K562 (cell line): Measurements from ENCODE around the gene USP48. TPM values are rescaled to one million over a fixed set of nuclear protein-coding genes. Genes with fewer than 3 reads are reported as not detected.

ENCODE experiments used
- ATAC-seq: fragments of 200-7000 bp; cut with Tn5 transposase; 3 replicates; pipeline ENCODE4 v1.9.1; 2020; ENCODE audit warnings: moderate library complexity
- BruUV-seq: library from RNA; stranded (reverse); fragments of 400-500 nt; replicated peaks from 2 replicates; lab custom pipeline; 2021; lab: Mats Ljungman, UMichigan
- CTCF ChIA-PET: fragments of 300-600 bp; formaldehyde crosslinking; extraction: SDS; loops from one replicate; lab custom pipeline; 2021; ENCODE audit warnings: low intra/inter-chr PET ratio; lab: Yijun Ruan, JAX
- POLR2A ChIA-PET: fragments of 300-600, 350-650 bp; sonication (Branson Sonifier 250); formaldehyde crosslinking; extraction: SDS; loops from one replicate; lab custom pipeline; 2021; ENCODE audit warnings: antibody characterized with exemption, inconsistent platforms; lab: Yijun Ruan, JAX
- DNase-seq, 4 experiments: peaks; one replicate each; pipeline versions ENCODE4 v3.0.0 to v3.0.0-alpha.2; 2011 to 2018; ENCODE audit warnings: low spot score in 3 of 4, mixed read lengths in 3 of 4; ENCODE audit errors: extremely low read depth in 1 of 4
- FAIRE-seq: peaks from 2 replicates; lab custom pipeline; 2011; peaks lifted over from hg19 to GRCh38; lab: Jason Lieb, UNC
- H2AFZ ChIP-seq: 2 replicates; pipeline ENCODE4 v1.6.0; 2011; ENCODE audit warnings: low read depth, low read length, control low read depth, inconsistent platforms
- H3K27ac ChIP-seq: fragments of 200-600 bp; 3 replicates; pipeline ENCODE4 v1.8.0; 2011; ENCODE audit warnings: low read depth, mild to moderate bottlenecking, control low read depth, inconsistent platforms, low read length, moderate library complexity, mixed read lengths; ENCODE audit errors: extremely low read depth
- H3K27me3 ChIP-seq, 2 experiments: fragments of 300-600 bp in 1 of 2; 2 replicates in 1 of 2; 3 replicates in 1 of 2; pipeline versions ENCODE4 v1.6.0 to v1.8.0; 2011; ENCODE audit warnings: inconsistent platforms in 2 of 2, low read length in 2 of 2, mild to moderate bottlenecking in 1 of 2, mixed read lengths in 1 of 2, moderate library complexity in 1 of 2; ENCODE audit not compliant: control insufficient read depth in 2 of 2, insufficient read depth in 2 of 2
- H3K36me3 ChIP-seq: fragments of 300-600 bp; 3 replicates; pipeline ENCODE4 v1.8.0; 2011; ENCODE audit warnings: mild to moderate bottlenecking, low read length, inconsistent platforms; ENCODE audit not compliant: control insufficient read depth, insufficient read depth
- H3K4me1 ChIP-seq, 2 experiments: fragments of 200-600 bp in 1 of 2; replicated peaks in 1 of 2; 2 replicates in 1 of 2; 3 replicates in 1 of 2; pipeline versions ENCODE4 v1.5.1 to v1.8.0; 2011; ENCODE audit warnings: inconsistent platforms in 2 of 2, low read length in 2 of 2, mild to moderate bottlenecking in 1 of 2, mixed read lengths in 1 of 2, moderate library complexity in 1 of 2; ENCODE audit not compliant: control insufficient read depth in 2 of 2, insufficient read depth in 2 of 2
- H3K4me2 ChIP-seq: 2 replicates; pipeline ENCODE4 v1.6.1; 2011; ENCODE audit warnings: low read length, control low read depth, inconsistent platforms, mixed read lengths; ENCODE audit not compliant: insufficient read depth
- H3K4me3 ChIP-seq: fragments of 200-600 bp; sonication (generic), shearing (Covaris generic); 2 replicates; pipeline ENCODE4 v1.5.1; 2016; ENCODE audit warnings: control low read depth, inconsistent platforms
- H3K79me2 ChIP-seq: fragments of 200-600 bp; 3 replicates; pipeline ENCODE4 v1.8.0; 2011; ENCODE audit warnings: low read length, inconsistent platforms; ENCODE audit not compliant: control insufficient read depth, insufficient read depth
- H3K9ac ChIP-seq, 2 experiments: 2 replicates each; pipeline versions ENCODE4 v1.6.0 to v1.6.1; 2011; ENCODE audit warnings: low read depth in 2 of 2, low read length in 2 of 2, control low read depth in 1 of 2, inconsistent platforms in 1 of 2, mild to moderate bottlenecking in 1 of 2, mixed read lengths in 1 of 2; ENCODE audit not compliant: insufficient read depth in 1 of 2
- H3K9me1 ChIP-seq: one replicate; pipeline ENCODE4 v1.6.0; 2011; ENCODE audit warnings: inconsistent platforms, mild to moderate bottlenecking, low read length, moderate library complexity; ENCODE audit not compliant: control insufficient read depth, insufficient read depth
- H3K9me3 ChIP-seq: replicated peaks from 2 replicates; pipeline ENCODE4 v1.5.1; 2011; ENCODE audit warnings: low read depth, low read length, inconsistent platforms; ENCODE audit not compliant: control insufficient read depth, insufficient read depth
- H4K20me1 ChIP-seq: replicated peaks from 2 replicates; pipeline ENCODE4 v1.6.1; 2011; ENCODE audit warnings: low read length, inconsistent platforms, mixed read lengths; ENCODE audit not compliant: control insufficient read depth, insufficient read depth
- NONO ChIP-seq, 2 experiments: fragments of 200-400 bp in 1 of 2; fragments of 450-650 bp in 1 of 2; formaldehyde crosslinking in 1 of 2; IDR thresholded peaks; 2 replicates each; pipeline ENCODE4 v1.6.1; 2017; ENCODE audit warnings: low read depth in 2 of 2, mild to moderate bottlenecking in 2 of 2, moderate library complexity in 2 of 2, low read length in 1 of 2
- ZBTB40 ChIP-seq, 2 experiments: fragments of 450-650 bp in 1 of 2; sonication (generic) in 1 of 2; formaldehyde crosslinking in 1 of 2; IDR thresholded peaks; 2 replicates each; pipeline versions ENCODE4 v1.7.1 to v1.9.0; 2016 to 2022; ENCODE audit warnings: inconsistent platforms in 1 of 2, mild to moderate bottlenecking in 1 of 2, missing genetic modification reagents in 1 of 2
- ZFX ChIP-seq: sonication (generic); formaldehyde crosslinking; IDR thresholded peaks from 2 replicates; pipeline ENCODE4 v1.8.0; 2022; ENCODE audit warnings: mild to moderate bottlenecking, missing genetic modification reagents, moderate library complexity
- WGBS: fragments of 100-300 bp; shearing (Covaris generic); methylation state at CpG from one replicate; pipeline ENCODE4 v1.1.6; 2016; ENCODE audit warnings: low coverage, mixed read lengths; ENCODE audit not compliant: insufficient coverage; ENCODE audit errors: missing lambda C conversion rate; 5-methylcytosine and 5-hydroxymethylcytosine counted together
- in situ Hi-C: fragments of 300-500 bp; cut with MboI; formaldehyde crosslinking; loops from 4 replicates; pipeline ENCODE4 v1.15.0; 2018; ENCODE audit warnings: inconsistent platforms, mixed read lengths
- intact Hi-C: fragments of 100-400 bp; cut with micrococcal nuclease; formaldehyde crosslinking; loops from 2 replicates; pipeline ENCODE4 v1.14.2; 2022
- polyA plus RNA-seq, 8 experiments: library from polyadenylated mRNA; depleted of rRNA in 4 of 8; stranded (reverse) in 5 of 8; unstranded in 3 of 8; fragments of >200 nt; fragmentation: Nextera tagmentation in 2 of 8; fragmentation: Illumina TruSeq in 1 of 8; extraction: Ambion mirVana in 2 of 8; extraction: Trizol in 1 of 8; gene quantifications; 2 replicates each; pipeline versions ENCODE4 v1.2.1 to v1.2.3, GENCODE V29; 2011 to 2014; ENCODE audit warnings: inconsistent platforms in 1 of 8, missing spikeins in 1 of 8
- total RNA-seq, 7 experiments: library from RNA; depleted of rRNA in 6 of 7; stranded (reverse); fragments of >200 nt in 6 of 7; fragmentation: Illumina TruSeq in 2 of 7; extraction: Trizol in 2 of 7; gene quantifications; 2 replicates each; pipeline versions ENCODE4 v1.2.1 to v1.2.3, GENCODE V29; 2011 to 2021; ENCODE audit warnings: low replicate concordance in 1 of 7

Gene USP48
- total and polyA plus RNA-seq, 9 of the 15 experiments (the other 6 are each of a cell fraction or from before 2014, with no cell fraction given) = 23.3 to 123 (median 106) TPM

- H4K20me1 ChIP-seq = peaks cover 47% of the 10 kb centered on the region
- TF ChIP-seq NONO (IDR thresholded peaks at IDR 0.05; ENCODE audit: low read depth in 2 of 2, low read length in 1 of 2) (no peak), ZBTB40 (IDR thresholded peaks at IDR 0.05) (no peak), ZBTB40 (CRISPR knock-in tag; IDR thresholded peaks at IDR 0.05) (no peak), ZFX (CRISPR knock-in tag) (no peak)
- TF ChIP-seq, all 486 proteins: peak for 0
- ChIA-PET POLR2A (interaction anchor here (0.6 to 1.2 kb wide), 3 partner anchors 13 to 1538 kb away, joined by 3 read pairs; no protein-coding TSS in a partner anchor), CTCF (no interaction called here)
- no peaks in the 10 kb centered on the region for H3K9me3 ChIP-seq
- peaks cover 46 to 55% of the 10 kb centered on the region in 2 experiments for H3K4me1 ChIP-seq
- no peak overlapping the region for H3K27ac ChIP-seq
- no peak overlapping the region for H3K4me2 ChIP-seq
- H3K9ac ChIP-seq = no peak overlapping the region
- H3K4me3 ChIP-seq = no peak overlapping the region
- H3K27me3 ChIP-seq = no peaks in the 10 kb centered on the region
- intact Hi-C loops (no loop called here), in situ Hi-C loops (no loop called here)
- H3K9me1 ChIP-seq = no peaks in the 10 kb centered on the region
- no peak overlapping the region for H2AFZ ChIP-seq
- FAIRE-seq (no peak), DNase-seq (no peak), ATAC-seq (no peak)
- WGBS = 89% methylated on average over 10 of the region's 10 CpGs
- H3K79me2 ChIP-seq = peaks cover 98% of the 10 kb centered on the region
- no TSS peak for BruUV-seq
- H3K36me3 ChIP-seq = peaks cover 10% of the 10 kb centered on the region; the same call in 2 of the 3 replicates
Measured at GRCh38 chr1:21763236-21763635, 19.7 kb downstream of the USP48 start.
